ENCODE results near the gene HEATR1.

HEATR1 gene

DNA sequence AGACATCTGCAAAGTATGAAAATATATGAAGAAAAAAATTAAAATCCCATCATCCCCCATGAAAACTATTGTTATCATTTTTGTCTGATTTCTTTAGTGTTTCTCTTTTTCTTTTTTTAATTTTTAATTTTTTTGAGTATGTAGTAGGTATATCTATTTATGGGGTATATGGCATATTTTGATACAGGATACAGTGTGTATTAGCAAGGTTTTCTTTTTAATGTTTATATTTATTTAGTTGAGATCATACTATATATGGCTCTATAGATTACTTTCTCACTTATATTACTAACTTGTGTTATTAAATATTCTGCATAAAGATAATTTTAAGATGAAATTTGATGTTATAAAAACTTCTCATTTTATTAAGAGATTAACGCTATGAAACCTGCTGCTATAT lies 69.1 kb downstream of the HEATR1 start:
- Histone ChIP-seq H3K36me3 (replicated peaks) (peaks cover 22% of the 10 kb centered on the region), H3K27ac (no peak overlapping the region), H3K27me3 (replicated peaks) (no peaks in the 10 kb centered on the region), H3K4me3 (ENCODE audit: low read depth, low read length) (no peak overlapping the region)
- TF ChIP-seq, protein P1, sequence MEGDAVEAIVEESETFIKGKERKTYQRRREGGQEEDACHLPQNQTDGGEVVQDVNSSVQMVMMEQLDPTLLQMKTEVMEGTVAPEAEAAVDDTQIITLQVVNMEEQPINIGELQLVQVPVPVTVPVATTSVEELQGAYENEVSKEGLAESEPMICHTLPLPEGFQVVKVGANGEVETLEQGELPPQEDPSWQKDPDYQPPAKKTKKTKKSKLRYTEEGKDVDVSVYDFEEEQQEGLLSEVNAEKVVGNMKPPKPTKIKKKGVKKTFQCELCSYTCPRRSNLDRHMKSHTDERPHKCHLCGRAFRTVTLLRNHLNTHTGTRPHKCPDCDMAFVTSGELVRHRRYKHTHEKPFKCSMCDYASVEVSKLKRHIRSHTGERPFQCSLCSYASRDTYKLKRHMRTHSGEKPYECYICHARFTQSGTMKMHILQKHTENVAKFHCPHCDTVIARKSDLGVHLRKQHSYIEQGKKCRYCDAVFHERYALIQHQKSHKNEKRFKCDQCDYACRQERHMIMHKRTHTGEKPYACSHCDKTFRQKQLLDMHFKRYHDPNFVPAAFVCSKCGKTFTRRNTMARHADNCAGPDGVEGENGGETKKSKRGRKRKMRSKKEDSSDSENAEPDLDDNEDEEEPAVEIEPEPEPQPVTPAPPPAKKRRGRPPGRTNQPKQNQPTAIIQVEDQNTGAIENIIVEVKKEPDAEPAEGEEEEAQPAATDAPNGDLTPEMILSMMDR (IDR thresholded peaks at IDR 0.05; ENCODE audit: low read depth, low read length, missing control alignments), result no peak
- DNase-seq, result no peak
- in situ Hi-C loops (cut with HindIII; ENCODE audit: low pct_ligation_motif_present, low sequenced_read_pairs), result no loop called here

DNA sequence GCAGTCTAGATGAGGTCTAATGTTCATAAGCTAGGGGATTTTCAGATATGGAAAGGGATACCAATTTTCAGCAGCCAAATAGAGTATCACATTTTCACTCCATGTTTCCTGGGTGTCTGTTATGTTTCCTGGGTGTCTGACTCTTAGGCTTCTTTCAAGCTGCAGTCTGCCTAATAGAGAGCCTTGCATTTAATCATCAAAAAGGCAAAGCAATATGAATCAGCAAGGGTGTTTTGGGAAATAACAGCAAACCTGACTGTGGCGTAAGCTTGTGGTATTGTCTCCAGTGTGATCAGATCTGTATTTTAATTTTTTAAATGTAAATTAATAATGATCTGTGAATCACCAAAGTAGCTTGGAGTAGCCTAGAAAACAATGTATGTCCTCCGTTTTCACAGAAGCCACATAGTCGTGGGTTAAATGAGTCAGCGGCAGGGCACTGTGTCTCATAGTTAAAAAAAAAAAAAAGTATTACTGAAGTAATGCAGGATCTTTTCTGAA lies 70.1 kb downstream of the HEATR1 start:
- H3K36me3 ChIP-seq (replicated peaks), result peaks cover 15% of the 10 kb centered on the region
- TF ChIP-seq, protein P1 (IDR thresholded peaks at IDR 0.05; ENCODE audit: low read depth, low read length, missing control alignments), result no peak

DNA sequence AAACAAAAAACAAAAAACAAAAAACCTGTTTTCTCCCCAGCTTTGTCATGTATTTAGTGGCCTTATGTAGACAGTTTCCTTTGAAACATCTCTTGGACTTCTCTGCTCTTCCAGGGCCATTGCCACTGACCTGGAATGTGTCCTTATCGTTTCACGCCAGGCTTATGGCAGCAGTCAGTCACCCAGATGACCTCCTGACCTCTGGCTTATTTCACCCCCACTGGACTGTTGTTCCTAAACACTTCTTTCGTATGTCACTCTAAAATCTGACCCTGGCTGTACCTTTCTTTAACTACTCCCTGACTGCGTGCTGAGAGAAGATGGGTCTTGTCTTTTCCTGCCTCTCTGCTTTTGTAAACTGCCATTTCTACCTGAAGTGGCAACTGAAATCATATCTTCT lies 71.5 kb downstream of the HEATR1 start:
- TF ChIP-seq, protein P1 (IDR thresholded peaks at IDR 0.05; ENCODE audit: low read depth, low read length, missing control alignments), result no peak
- no peak overlapping the region for H3K27ac ChIP-seq
- in situ Hi-C loops (cut with HindIII; ENCODE audit: low pct_ligation_motif_present, low sequenced_read_pairs), result no loop called here
- H3K4me3 ChIP-seq (ENCODE audit: low read depth, low read length), result no peak overlapping the region
- DNase-seq, result no peak
- no peaks in the 10 kb centered on the region for H3K27me3 ChIP-seq (replicated peaks)
- peaks cover 4% of the 10 kb centered on the region for H3K36me3 ChIP-seq (replicated peaks)

More for the DNA sequence above, 70.1 kb downstream of the HEATR1 start:
- DNase-seq, result peak; percentile 72
- Histone ChIP-seq H3K27ac (peak overlapping the region; percentile 2), H3K4me3 (ENCODE audit: low read depth, low read length) (no peak overlapping the region), H3K27me3 (replicated peaks) (no peaks in the 10 kb centered on the region)
- in situ Hi-C loops (cut with HindIII; ENCODE audit: low pct_ligation_motif_present, low sequenced_read_pairs), result no loop called here

DNA sequence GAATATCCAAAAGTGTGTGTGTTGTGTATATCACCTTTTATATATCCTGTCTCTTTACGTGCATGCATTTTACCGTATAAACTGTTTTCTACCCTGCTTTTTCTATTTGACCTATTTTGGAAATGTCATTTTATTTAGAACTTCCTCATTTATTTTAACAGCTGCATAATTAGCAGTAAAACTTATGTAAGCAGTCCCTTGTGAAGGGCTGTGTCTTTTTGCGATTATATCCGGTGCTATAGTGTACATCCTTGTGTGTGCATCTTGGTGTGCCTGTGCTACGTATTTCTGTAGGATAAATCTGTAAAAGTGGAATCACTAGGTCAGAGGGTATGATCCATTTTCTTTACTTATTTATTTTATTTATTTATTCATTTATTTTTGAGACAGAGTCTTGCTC lies 73.4 kb downstream of the HEATR1 start:
- Histone ChIP-seq H3K4me3 (ENCODE audit: low read depth, low read length) (no peak overlapping the region), H3K27ac (no peak overlapping the region)
- in situ Hi-C loops (cut with HindIII; ENCODE audit: low pct_ligation_motif_present, low sequenced_read_pairs), result no loop called here

DNA sequence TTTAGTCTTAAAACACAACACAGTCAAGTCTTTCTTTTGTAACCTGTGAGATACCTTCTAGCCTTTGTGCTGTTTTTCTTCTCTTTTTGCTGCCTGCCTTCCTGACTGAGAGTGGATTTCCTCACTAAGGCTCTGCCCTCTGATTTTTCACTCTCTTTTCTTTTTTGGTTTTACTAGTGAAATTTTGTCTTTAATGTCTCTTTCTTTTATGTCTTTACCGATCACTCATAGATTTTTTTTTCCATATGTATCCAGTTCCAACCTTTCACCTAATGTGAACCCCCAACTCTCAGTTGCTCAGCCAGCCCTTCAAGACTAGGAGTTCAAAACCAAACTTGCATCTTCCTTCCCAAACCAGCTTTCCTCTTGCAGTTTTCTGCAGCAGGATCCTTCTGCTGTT lies 74.0 kb downstream of the HEATR1 start:
- Histone ChIP-seq H3K4me3 (ENCODE audit: low read depth, low read length) (no peak overlapping the region), H3K36me3 (replicated peaks) (peaks cover 10% of the 10 kb centered on the region), H3K27ac (no peak overlapping the region), H3K27me3 (replicated peaks) (no peaks in the 10 kb centered on the region)
- DNase-seq, result no peak
- TF ChIP-seq, protein P1 (IDR thresholded peaks at IDR 0.05; ENCODE audit: low read depth, low read length, missing control alignments), result no peak
- in situ Hi-C loops (cut with HindIII; ENCODE audit: low pct_ligation_motif_present, low sequenced_read_pairs), result no loop called here

More for the DNA sequence above, 73.4 kb downstream of the HEATR1 start:
- no peak for DNase-seq
- TF ChIP-seq, protein P1 (IDR thresholded peaks at IDR 0.05; ENCODE audit: low read depth, low read length, missing control alignments), result no peak
- Histone ChIP-seq H3K36me3 (replicated peaks) (peaks cover 10% of the 10 kb centered on the region), H3K27me3 (replicated peaks) (no peaks in the 10 kb centered on the region)

DNA sequence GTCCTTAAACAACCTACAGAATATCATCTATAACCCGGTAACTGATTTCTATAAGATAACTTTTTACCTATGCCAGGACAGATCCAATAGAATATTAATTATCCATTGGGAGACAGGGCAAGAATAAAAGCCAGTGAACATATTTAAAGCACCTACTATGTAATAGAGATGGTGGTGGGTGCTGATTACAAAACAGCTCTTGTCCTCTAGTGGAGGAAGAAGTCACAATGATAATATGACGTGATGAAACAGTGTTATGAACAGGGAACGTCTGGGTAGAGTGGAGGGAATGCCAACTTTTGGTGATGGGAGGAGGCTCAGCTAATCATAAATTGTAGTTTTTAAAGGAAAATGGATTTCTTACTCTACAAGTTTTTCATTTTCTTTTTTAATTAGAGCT lies 78.2 kb downstream of the HEATR1 start:
- H3K27ac ChIP-seq, result no peak overlapping the region
- peaks cover 6% of the 10 kb centered on the region for H3K36me3 ChIP-seq (replicated peaks)
- H3K27me3 ChIP-seq (replicated peaks), result no peaks in the 10 kb centered on the region
- no peak overlapping the region for H3K4me3 ChIP-seq (ENCODE audit: low read depth, low read length)
- in situ Hi-C loops (cut with HindIII; ENCODE audit: low pct_ligation_motif_present, low sequenced_read_pairs), result no loop called here
- no peak for DNase-seq
- TF ChIP-seq, protein P1 (IDR thresholded peaks at IDR 0.05; ENCODE audit: low read depth, low read length, missing control alignments), result no peak

Measured in brain microvascular endothelial cell (primary cell).